Stimulated activated CD8-positive, alpha-beta memory T cell treated with anti-CD3 and anti-CD28 coated beads, Interleukin-15, amount 100 ng/mL, for 24 hours (primary cell): Measurements from ENCODE around the gene GALNT5.
"Not testable (repeated sequence)": the region's sequence is repeated elsewhere in the genome, so short reads cannot be mapped to it uniquely, and the experiment has no call there.

Experiments
- DNase-seq: peaks from one replicate; pipeline ENCODE4 v3.0.0-alpha.2; 2020; ENCODE audit warnings: low read depth

Gene GALNT5

GRCh38 chr2:157257312-157258252 lies at the start of gene GALNT5:
GALNT5 (plus strand) TSS chr2:157257705; CDS start chr2:157258083, 378 bp downstream.
- DNase-seq = no peak

GRCh38 chr2:157216286-157216965 lies 41.1 kb upstream of the GALNT5 start:
- DNase-seq = no peak

GRCh38 chr2:157217409-157217808 lies 40.1 kb upstream of the GALNT5 start:
- DNase-seq = no peak

- no peak for DNase-seq
These were observed 38.6 kb upstream of the GALNT5 start for GRCh38 chr2:157218911-157219310.

GRCh38 chr2:157220502-157220901 lies 37.0 kb upstream of the GALNT5 start:
- DNase-seq = no peak

- DNase-seq = no peak
These were observed 36.0 kb upstream of the GALNT5 start for GRCh38 chr2:157221394-157221988.

GRCh38 chr2:157223624-157224205 lies 33.8 kb upstream of the GALNT5 start:
- no peak for DNase-seq

GRCh38 chr2:157224448-157224847 lies 33.1 kb upstream of the GALNT5 start:
- not testable (repeated sequence) for DNase-seq

- DNase-seq = no peak
These were observed 29.9 kb upstream of the GALNT5 start for GRCh38 chr2:157227592-157227991.

GRCh38 chr2:157228946-157229345 lies 28.6 kb upstream of the GALNT5 start:
- no peak for DNase-seq

GRCh38 chr2:157229572-157229971 lies 27.9 kb upstream of the GALNT5 start:
- no peak for DNase-seq

GRCh38 chr2:157231476-157231875 lies 26.0 kb upstream of the GALNT5 start:
- no peak for DNase-seq

GRCh38 chr2:157233506-157233905 lies 24.0 kb upstream of the GALNT5 start:
- DNase-seq = no peak

- DNase-seq = no peak
These were observed 21.1 kb upstream of the GALNT5 start for GRCh38 chr2:157236404-157236803.

- no peak for DNase-seq
These were observed 19.2 kb upstream of the GALNT5 start for GRCh38 chr2:157238296-157238695.

GRCh38 chr2:157244691-157245090 lies 12.8 kb upstream of the GALNT5 start:
- DNase-seq = no peak

- DNase-seq = no peak
These were observed 12.2 kb upstream of the GALNT5 start for GRCh38 chr2:157245144-157245840.

- no peak for DNase-seq
These were observed 11.4 kb upstream of the GALNT5 start for GRCh38 chr2:157245846-157246764.

GRCh38 chr2:157246765-157247407 lies 10.6 kb upstream of the GALNT5 start:
- no peak for DNase-seq

GRCh38 chr2:157250836-157251235 lies 6.7 kb upstream of the GALNT5 start:
- no peak for DNase-seq
